IMR-90 (cell line): ENCODE measurements around the gene VEPH1.

Experiments
- BHLHE40 ChIP-seq: fragments of 150-350 bp; IDR thresholded peaks from 2 replicates; pipeline ENCODE4 v1.6.1; 2016; ENCODE audit warnings: mild to moderate bottlenecking, low read depth, low read length
- CEBPB ChIP-seq: IDR thresholded peaks from 2 replicates; pipeline ENCODE4 v1.6.1; 2012; ENCODE audit warnings: low read depth, low read length, improper control_type of control experiment
- MAFK ChIP-seq: IDR thresholded peaks from 2 replicates; pipeline ENCODE4 v1.6.1; 2012; ENCODE audit warnings: low read depth, low read length, improper control_type of control experiment
- MAZ ChIP-seq: IDR thresholded peaks from 2 replicates; pipeline ENCODE4 v1.6.1; 2012; ENCODE audit warnings: low read depth, mild to moderate bottlenecking, low read length, improper control_type of control experiment, moderate library complexity, borderline replicate concordance
- MXI1 ChIP-seq: IDR thresholded peaks from 2 replicates; pipeline ENCODE4 v1.6.1; 2012; ENCODE audit warnings: low read depth, mild to moderate bottlenecking, low read length, moderate library complexity, borderline replicate concordance
- POLR2A ChIP-seq: IDR thresholded peaks from 2 replicates; pipeline ENCODE4 v1.6.1; 2012; ENCODE audit warnings: mild to moderate bottlenecking, low read depth, low read length
- RAD21 ChIP-seq: IDR thresholded peaks from 2 replicates; pipeline ENCODE4 v1.6.1; 2012; ENCODE audit warnings: low read length, improper control_type of control experiment
- RCOR1 ChIP-seq: IDR thresholded peaks from 2 replicates; pipeline ENCODE4 v1.6.1; 2012; ENCODE audit warnings: mild to moderate bottlenecking, low read length, improper control_type of control experiment; ENCODE audit not compliant: insufficient replicate concordance
- SMC3 ChIP-seq: fragments of 150-350 bp; IDR thresholded peaks from 2 replicates; pipeline ENCODE4 v1.6.1; 2016; ENCODE audit warnings: low read depth, mild to moderate bottlenecking, antibody characterized with exemption, low read length, moderate library complexity
- TF ChIP-seq, protein P1 (sequence below): conservative IDR thresholded peaks from 2 replicates; pipeline ENCODE4 v1.5.1; 2012; ENCODE audit warnings: mild to moderate bottlenecking, low read depth, low read length, improper control_type of control experiment
- TF ChIP-seq, protein P2 (sequence below): fragments of 150-350 bp; IDR thresholded peaks from 2 replicates; pipeline ENCODE4 v1.6.1; 2017; ENCODE audit warnings: mild to moderate bottlenecking, antibody characterized with exemption, low read length, low read depth

DNA sequence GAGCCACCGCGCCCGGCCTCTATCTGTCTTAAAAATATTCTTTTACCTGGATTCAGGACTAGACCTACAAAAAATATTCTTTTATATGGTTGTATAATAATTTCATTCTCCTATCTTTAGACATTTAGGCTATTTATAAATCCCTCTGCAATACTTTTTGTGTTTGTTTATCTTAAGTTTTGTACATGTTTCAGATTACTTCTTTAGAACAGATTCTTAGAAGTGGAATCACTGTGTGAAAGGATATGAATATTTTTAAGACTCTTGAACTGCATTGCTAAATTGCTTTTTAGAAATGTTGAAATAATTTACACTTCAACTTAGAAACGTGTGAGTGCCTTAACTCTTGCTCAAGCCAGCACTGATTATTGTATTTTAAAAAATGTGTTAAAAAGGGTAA lies 197.8 kb downstream of the VEPH1 start:
- TF ChIP-seq SMC3 (no peak), RCOR1 (no peak), POLR2A (no peak), MXI1 (no peak), RAD21 (no peak), BHLHE40 (no peak), MAFK (no peak), CEBPB (0 out of 2 replicates have a peak, but pooled peaks have one; percentile 2), MAZ (no peak)
- TF ChIP-seq, protein P1, sequence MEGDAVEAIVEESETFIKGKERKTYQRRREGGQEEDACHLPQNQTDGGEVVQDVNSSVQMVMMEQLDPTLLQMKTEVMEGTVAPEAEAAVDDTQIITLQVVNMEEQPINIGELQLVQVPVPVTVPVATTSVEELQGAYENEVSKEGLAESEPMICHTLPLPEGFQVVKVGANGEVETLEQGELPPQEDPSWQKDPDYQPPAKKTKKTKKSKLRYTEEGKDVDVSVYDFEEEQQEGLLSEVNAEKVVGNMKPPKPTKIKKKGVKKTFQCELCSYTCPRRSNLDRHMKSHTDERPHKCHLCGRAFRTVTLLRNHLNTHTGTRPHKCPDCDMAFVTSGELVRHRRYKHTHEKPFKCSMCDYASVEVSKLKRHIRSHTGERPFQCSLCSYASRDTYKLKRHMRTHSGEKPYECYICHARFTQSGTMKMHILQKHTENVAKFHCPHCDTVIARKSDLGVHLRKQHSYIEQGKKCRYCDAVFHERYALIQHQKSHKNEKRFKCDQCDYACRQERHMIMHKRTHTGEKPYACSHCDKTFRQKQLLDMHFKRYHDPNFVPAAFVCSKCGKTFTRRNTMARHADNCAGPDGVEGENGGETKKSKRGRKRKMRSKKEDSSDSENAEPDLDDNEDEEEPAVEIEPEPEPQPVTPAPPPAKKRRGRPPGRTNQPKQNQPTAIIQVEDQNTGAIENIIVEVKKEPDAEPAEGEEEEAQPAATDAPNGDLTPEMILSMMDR: no peak
- TF ChIP-seq, protein P2, sequence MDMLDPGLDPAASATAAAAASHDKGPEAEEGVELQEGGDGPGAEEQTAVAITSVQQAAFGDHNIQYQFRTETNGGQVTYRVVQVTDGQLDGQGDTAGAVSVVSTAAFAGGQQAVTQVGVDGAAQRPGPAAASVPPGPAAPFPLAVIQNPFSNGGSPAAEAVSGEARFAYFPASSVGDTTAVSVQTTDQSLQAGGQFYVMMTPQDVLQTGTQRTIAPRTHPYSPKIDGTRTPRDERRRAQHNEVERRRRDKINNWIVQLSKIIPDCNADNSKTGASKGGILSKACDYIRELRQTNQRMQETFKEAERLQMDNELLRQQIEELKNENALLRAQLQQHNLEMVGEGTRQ: no peak
